A549 (cell line): ENCODE measurements around the gene FAM216A. TPM values are rescaled to one million over a fixed set of nuclear protein-coding genes. Genes with fewer than 3 reads are reported as not detected.
"Not testable (repeated sequence)": the region's sequence is repeated elsewhere in the genome, so short reads cannot be mapped to it uniquely, and the experiment has no call there.

Source experiments
- ATAC-seq, 2 experiments: fragments of 200-7000 bp in 1 of 2; fragments of >200 bp in 1 of 2; cut with Nextera tagmentation in 1 of 2; cut with Tn5 transposase in 1 of 2; 3 replicates each; pipeline versions ENCODE4 v1.8.0 to v1.9.1; 2018 to 2020; ENCODE audit warnings: mild to moderate bottlenecking in 1 of 2, moderate library complexity in 1 of 2
- CTCF ChIA-PET: fragments of 300-600 bp; sonication (Branson Sonifier 250); formaldehyde crosslinking; extraction: SDS; loops from one replicate; lab custom pipeline; 2021; ENCODE audit warnings: antibody characterized with exemption, inconsistent platforms; lab: Yijun Ruan, JAX
- POLR2A ChIA-PET: fragments of 350-600 bp; formaldehyde crosslinking; extraction: SDS; loops from one replicate; lab custom pipeline; 2021; ENCODE audit warnings: antibody characterized with exemption, inconsistent platforms; lab: Yijun Ruan, JAX
- DNase-seq, 2 experiments: peaks; one replicate each; pipeline versions ENCODE4 v3.0.0 to v3.0.0-alpha.2; 2011 to 2016; ENCODE audit warnings: low read depth in 1 of 2, low spot score in 1 of 2
- FAIRE-seq: peaks from 2 replicates; lab custom pipeline; 2011; peaks lifted over from hg19 to GRCh38; lab: Jason Lieb, UNC
- H3K27ac ChIP-seq, 2 experiments: fragments of >200 bp; sonication (Bioruptor Twin); formaldehyde crosslinking; 3 replicates each; pipeline ENCODE4 v1.5.1; 2016 to 2017
- H3K4me1 ChIP-seq: fragments of >200 bp; sonication (Bioruptor Twin); formaldehyde crosslinking; 3 replicates; pipeline ENCODE4 v1.6.1; 2016
- H3K4me2 ChIP-seq: fragments of >200 bp; sonication (Bioruptor Twin); formaldehyde crosslinking; 3 replicates; pipeline ENCODE4 v1.6.1; 2016
- H3K4me3 ChIP-seq: fragments of >200 bp; sonication (Bioruptor Twin); formaldehyde crosslinking; 3 replicates; pipeline ENCODE4 v1.5.1; 2016
- H3K9me3 ChIP-seq: fragments of >200 bp; sonication (Bioruptor Twin); formaldehyde crosslinking; 3 replicates; pipeline ENCODE4 v1.6.1; 2016
- CBX8 ChIP-seq: fragments of 200-600 bp; sonication (generic); IDR thresholded peaks from 2 replicates; pipeline ENCODE4 v1.6.1; 2016
- CEBPB ChIP-seq, 2 experiments: fragments of >200 bp in 1 of 2; sonication (Bioruptor Twin) in 1 of 2; formaldehyde crosslinking in 1 of 2; IDR thresholded peaks; 2 replicates each; pipeline ENCODE4 v1.6.1; 2012 to 2016
- HEYL ChIP-seq: fragments of 250-450 bp; sonication (Bioruptor Pico); IDR thresholded peaks from 2 replicates; pipeline ENCODE4 v1.8.0; 2021; ENCODE audit warnings: mild to moderate bottlenecking, moderate library complexity
- HOXA7 ChIP-seq: fragments of 250-450 bp; sonication (Bioruptor Pico); IDR thresholded peaks from 2 replicates; pipeline ENCODE4 v1.5.0; 2020; ENCODE audit warnings: mild to moderate bottlenecking, moderate library complexity
- HOXB5 ChIP-seq: fragments of 250-450 bp; sonication (Bioruptor Pico); IDR thresholded peaks from 2 replicates; pipeline ENCODE4 v1.5.0; 2020; ENCODE audit warnings: mild to moderate bottlenecking, moderate library complexity
- JUN ChIP-seq, 2 experiments: fragments of >200 bp; sonication (Bioruptor Twin); formaldehyde crosslinking; IDR thresholded peaks; 2 replicates in 1 of 2; 3 replicates in 1 of 2; pipeline ENCODE4 v1.6.1; 2016 to 2017
- JUNB ChIP-seq: fragments of >200 bp; sonication (Bioruptor Twin); formaldehyde crosslinking; IDR thresholded peaks from 2 replicates; pipeline ENCODE4 v1.6.1; 2016
- MAFK ChIP-seq: fragments of 450-650 bp; IDR thresholded peaks from 2 replicates; pipeline ENCODE4 v1.6.1; 2014; ENCODE audit not compliant: partially characterized antibody
- MYC ChIP-seq: IDR thresholded peaks from 2 replicates; pipeline ENCODE4 v1.6.1; 2012; ENCODE audit warnings: mild to moderate bottlenecking, inconsistent platforms, low read length, improper control_type of control experiment, borderline replicate concordance
- NFE2L2 ChIP-seq: fragments of 150-350 bp; conservative IDR thresholded peaks from 2 replicates; pipeline ENCODE4 v1.6.1; 2014; ENCODE audit warnings: low read length
- NPAS2 ChIP-seq: fragments of 250-450 bp; sonication (Bioruptor Pico); IDR thresholded peaks from 2 replicates; pipeline ENCODE4 v1.8.0; 2022; ENCODE audit warnings: mild to moderate bottlenecking, moderate library complexity, borderline replicate concordance
- POLR2A ChIP-seq: IDR thresholded peaks from 2 replicates; pipeline ENCODE4 v1.6.1; 2012; ENCODE audit warnings: mild to moderate bottlenecking, low read length
- POLR2AphosphoS2 ChIP-seq: conservative IDR thresholded peaks from 2 replicates; pipeline ENCODE4 v1.6.1; 2012; ENCODE audit warnings: low read length, improper control_type of control experiment, inconsistent platforms
- RCOR1 ChIP-seq: fragments of 150-350 bp; IDR thresholded peaks from 2 replicates; pipeline ENCODE4 v1.6.1; 2014; ENCODE audit warnings: antibody characterized with exemption, low read length, low read depth
- RFX5 ChIP-seq: fragments of 450-650 bp; IDR thresholded peaks from 2 replicates; pipeline ENCODE4 v1.7.1; 2014; ENCODE audit warnings: antibody characterized with exemption, mild to moderate bottlenecking, moderate library complexity
- RNF2 ChIP-seq: fragments of 200-600 bp; sonication (generic); IDR thresholded peaks from 2 replicates; pipeline ENCODE4 v1.6.1; 2016; ENCODE audit warnings: low read depth, mild to moderate bottlenecking, antibody characterized with exemption, moderate library complexity, borderline replicate concordance
- TFCP2L1 ChIP-seq: fragments of 250-450 bp; sonication (Bioruptor Pico); IDR thresholded peaks from 2 replicates; pipeline ENCODE4 v1.5.0; 2021; ENCODE audit warnings: mild to moderate bottlenecking
- USF2 ChIP-seq: fragments of 450-650 bp; IDR thresholded peaks from 2 replicates; pipeline ENCODE4 v1.6.1; 2014; ENCODE audit warnings: antibody characterized with exemption
- ZC3H11A ChIP-seq: fragments of 450-650 bp; IDR thresholded peaks from 2 replicates; pipeline ENCODE4 v1.6.1; 2014; ENCODE audit warnings: antibody characterized with exemption, mild to moderate bottlenecking
- ZFP36 ChIP-seq: fragments of 450-650 bp; IDR thresholded peaks from 2 replicates; pipeline ENCODE4 v1.6.1; 2014; ENCODE audit warnings: borderline replicate concordance; ENCODE audit not compliant: partially characterized antibody
- WGBS: methylation state at CpG from one replicate; pipeline ENCODE4 v1.1.6; 2017; ENCODE audit errors: missing lambda C conversion rate; 5-methylcytosine and 5-hydroxymethylcytosine counted together
- polyA plus RNA-seq, 4 experiments: library from polyadenylated mRNA; depleted of rRNA in 3 of 4; stranded (reverse); fragments of >200 nt; fragmentation: RNase III in 1 of 4; extraction: RNeasy Plus Mini Kit Qiagen cat#74134 plus additional on column Dnase treatment in 1 of 4; gene quantifications; 2 replicates in 3 of 4; 3 replicates in 1 of 4; pipeline ENCODE4 v1.2.3, GENCODE V29; 2011 to 2017
- TF ChIP-seq, protein P1 (sequence below): IDR thresholded peaks from 2 replicates; pipeline ENCODE4 v1.6.1; 2012

Gene FAM216A
- polyA plus RNA-seq, 2 of the 4 experiments (the other 2 are of a cell fraction) = 18.1 to 40.6 TPM

GRCh38 chr12:110513842-110514241 lies 45.2 kb downstream of the FAM216A start:
- no peaks in the 10 kb centered on the region for H3K4me1 ChIP-seq
- H3K4me2 ChIP-seq = no peak overlapping the region
- H3K9me3 ChIP-seq = no peaks in the 10 kb centered on the region
- H3K4me3 ChIP-seq = no peak overlapping the region
- TF ChIP-seq, protein P1, sequence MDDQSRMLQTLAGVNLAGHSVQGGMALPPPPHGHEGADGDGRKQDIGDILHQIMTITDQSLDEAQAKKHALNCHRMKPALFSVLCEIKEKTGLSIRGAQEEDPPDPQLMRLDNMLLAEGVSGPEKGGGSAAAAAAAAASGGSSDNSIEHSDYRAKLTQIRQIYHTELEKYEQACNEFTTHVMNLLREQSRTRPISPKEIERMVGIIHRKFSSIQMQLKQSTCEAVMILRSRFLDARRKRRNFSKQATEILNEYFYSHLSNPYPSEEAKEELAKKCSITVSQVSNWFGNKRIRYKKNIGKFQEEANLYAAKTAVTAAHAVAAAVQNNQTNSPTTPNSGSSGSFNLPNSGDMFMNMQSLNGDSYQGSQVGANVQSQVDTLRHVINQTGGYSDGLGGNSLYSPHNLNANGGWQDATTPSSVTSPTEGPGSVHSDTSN = no peak
- TF ChIP-seq HOXA7 (CRISPR knock-in tag) (no peak), NPAS2 (CRISPR knock-in tag) (no peak), HEYL (CRISPR knock-in tag) (no peak), ZFP36 (no peak), POLR2AphosphoS2 (no peak), RCOR1 (no peak), POLR2A (no peak)
- CTCF ChIA-PET = interaction anchor here (1.0 to 10.1 kb wide), 12 partner anchors 9 to 529 kb away, joined by 3 to 184 read pairs (median 7); partner anchors contain the start of genes FAM216A and GPN3
- 75% methylated on average over 6 of the region's 6 CpGs for WGBS
- DNase-seq (no peak), FAIRE-seq (no peak), ATAC-seq (no peak)
- POLR2A ChIA-PET = interaction anchor here (1.4 kb wide), 1 partner anchor 100 kb away, joined by 6 read pairs; the partner anchor contains the start of gene TCTN1
- no peak overlapping the region for H3K27ac ChIP-seq

GRCh38 chr12:110514363-110514762 lies 45.7 kb downstream of the FAM216A start:
- ATAC-seq = no peak
- TF ChIP-seq JUNB (no peak), TFCP2L1 (CRISPR knock-in tag) (no peak), CEBPB (IDR thresholded peaks at IDR 0.05) (no peak), RNF2 (no peak)
- no peaks in the 10 kb centered on the region for H3K4me1 ChIP-seq
- no peak for DNase-seq
- H3K27ac ChIP-seq = no peak overlapping the region
- ChIA-PET CTCF (interaction anchor here (1.1 to 10.1 kb wide), 6 partner anchors 25 to 529 kb away, joined by 3 to 184 read pairs (median 8); partner anchors contain the start of genes FAM216A and GPN3), POLR2A (no interaction called here)
- H3K4me2 ChIP-seq = no peak overlapping the region
- H3K4me3 ChIP-seq = no peak overlapping the region
- H3K9me3 ChIP-seq = no peaks in the 10 kb centered on the region
- 22% methylated on average over 1 of the region's 1 CpG for WGBS
- FAIRE-seq = no peak

DNA sequence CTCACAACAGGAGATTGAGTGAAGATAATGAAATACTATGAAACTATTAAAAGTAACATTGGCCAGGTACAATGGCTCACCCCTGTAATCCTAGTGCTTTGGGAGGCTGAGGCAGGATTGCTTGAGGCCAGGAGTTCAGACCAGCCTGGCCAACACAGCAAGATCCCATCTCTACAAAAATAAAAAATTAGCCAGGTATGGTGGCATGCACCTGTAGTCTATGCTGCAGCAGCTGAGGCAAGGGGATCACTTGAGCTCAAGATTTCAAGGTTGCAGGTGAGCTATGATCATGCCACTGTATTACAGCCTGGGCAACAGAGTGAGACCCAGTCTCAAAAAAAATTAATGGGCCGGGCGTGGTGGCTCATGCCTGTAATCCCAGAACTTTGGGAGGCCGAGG lies 48.4 kb downstream of the FAM216A start:
- H3K4me2 ChIP-seq = no peak overlapping the region
- DNase-seq (no peak), FAIRE-seq (no peak), ATAC-seq (no peak)
- POLR2A ChIA-PET = no interaction called here
- CTCF ChIA-PET = interaction anchor here (1.0 to 3.1 kb wide), 4 partner anchors 9 to 48 kb away, joined by 3 to 7 read pairs (median 4); partner anchors contain the start of gene FAM216A
- H3K27ac ChIP-seq = no peak overlapping the region
- no peak for TF ChIP-seq HOXB5 (CRISPR knock-in tag)
- TF ChIP-seq MAFK = no peak
- no peak for TF ChIP-seq MYC
- TF ChIP-seq JUN (IDR thresholded peaks at IDR 0.05) = no peak
- TF ChIP-seq CBX8 = no peak
- TF ChIP-seq NFE2L2 = no peak
- TF ChIP-seq RFX5 = no peak
- TF ChIP-seq USF2 = no peak
- no peak for TF ChIP-seq ZC3H11A
- no peak overlapping the region for H3K4me3 ChIP-seq
- H3K4me1 ChIP-seq = no peaks in the 10 kb centered on the region
- 58% methylated on average over 3 of the region's 3 CpGs for WGBS
- no peaks in the 10 kb centered on the region for H3K9me3 ChIP-seq

DNA sequence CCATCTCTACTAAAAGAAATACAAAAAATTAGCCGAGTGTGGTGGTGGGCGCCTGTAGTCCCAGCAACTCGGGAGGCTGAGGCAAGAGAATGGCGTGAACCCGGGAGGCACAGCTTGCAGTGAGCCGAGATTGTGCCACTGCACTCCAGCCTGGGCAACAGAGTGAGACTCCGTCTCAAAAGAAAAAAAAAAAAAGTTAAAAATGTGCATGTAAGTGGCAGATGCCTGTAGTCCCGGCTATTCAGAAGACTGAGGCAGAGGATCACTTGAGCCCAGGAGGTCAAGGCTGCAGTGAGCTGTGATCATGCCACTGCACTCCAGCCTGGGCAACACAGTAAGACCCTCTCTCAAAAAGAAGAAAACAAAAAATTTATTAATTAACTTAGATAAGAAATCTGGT lies 49.4 kb downstream of the FAM216A start:
- ATAC-seq, H3K4me1 ChIP-seq, H3K4me3 ChIP-seq, FAIRE-seq, POLR2A ChIA-PET, H3K4me2 ChIP-seq, H3K27ac ChIP-seq, DNase-seq, H3K9me3 ChIP-seq: not testable (repeated sequence)
- WGBS = 76% methylated on average over 8 of the region's 8 CpGs
- CTCF ChIA-PET = interaction anchor here (0.6 to 3.1 kb wide), 6 partner anchors 10 to 84 kb away, joined by 3 to 10 read pairs (median 5); partner anchors contain the start of gene FAM216A

DNA sequence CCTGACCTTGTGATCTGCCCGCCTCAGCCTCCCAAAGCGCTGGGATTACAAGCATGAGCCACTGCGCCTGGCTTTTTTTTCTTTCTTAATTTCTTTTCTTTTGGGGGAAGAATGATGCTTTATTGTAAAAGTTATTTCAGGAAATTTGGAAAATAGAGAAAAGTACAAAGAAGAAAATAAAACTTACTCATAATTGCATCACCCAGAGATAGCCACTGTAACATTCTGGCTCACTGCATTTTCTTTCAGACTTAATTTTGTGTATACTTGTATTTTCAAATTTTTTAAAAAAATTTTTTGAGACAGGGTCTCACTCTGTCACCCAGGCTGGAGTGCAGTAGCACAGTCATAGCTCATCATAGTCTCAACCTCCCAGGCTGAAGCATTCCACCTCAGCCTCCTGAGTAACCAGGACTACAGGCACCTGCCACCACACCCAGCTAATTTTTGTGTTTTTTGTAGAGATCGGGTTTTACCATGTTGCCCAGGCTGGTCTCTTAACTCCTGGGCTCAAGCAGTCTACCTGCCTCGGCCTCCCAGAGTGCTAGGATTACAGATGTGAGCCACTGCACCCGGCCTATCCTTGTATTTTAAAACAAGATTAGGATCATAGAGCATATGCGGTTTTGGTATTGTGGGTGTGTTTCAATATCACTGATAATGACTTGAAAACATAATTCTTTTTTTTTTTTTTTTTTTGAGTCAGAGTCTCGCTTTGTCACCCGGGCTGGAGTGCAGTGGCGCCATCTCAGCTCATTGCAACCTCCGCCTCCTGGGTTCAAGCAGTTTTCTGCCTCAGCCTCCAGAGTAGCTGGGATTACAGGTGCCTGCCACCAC lies 52.4 kb downstream of the FAM216A start:
- not testable (repeated sequence) for ATAC-seq

More for the DNA sequence above, 52.4 kb downstream of the FAM216A start:
- DNase-seq, H3K9me3 ChIP-seq, H3K4me2 ChIP-seq, FAIRE-seq, H3K4me1 ChIP-seq, POLR2A ChIA-PET, H3K4me3 ChIP-seq, H3K27ac ChIP-seq: not testable (repeated sequence)
- 93% methylated on average over 11 of the region's 11 CpGs for WGBS
- CTCF ChIA-PET = interaction anchor here (0.7 to 2.0 kb wide), 3 partner anchors 11 to 391 kb away, joined by 3 to 5 read pairs (median 3); no protein-coding TSS in a partner anchor
